Esophagus squamous epithelium (tissue), 4 donors: ENCODE measurements around the gene CHRNB2.

Experiments used
- CTCF ChIP-seq, 6 experiments: fragments of 450-650 bp in 4 of 6; fragments of 200-600 bp in 2 of 6; sonication (generic) in 2 of 6; IDR thresholded peaks; one replicate each; pipeline ENCODE4 v1.5.1; 2016 to 2019; ENCODE audit warnings: antibody characterized with exemption in 6 of 6, mild to moderate bottlenecking in 4 of 6, moderate library complexity in 4 of 6
- POLR2A ChIP-seq, 4 donors: fragments of 450-650 bp; IDR thresholded peaks; one replicate each; pipeline ENCODE4 v1.6.1; 2017; ENCODE audit warnings: antibody characterized with exemption in 4 of 4, mild to moderate bottlenecking in 4 of 4, moderate library complexity in 3 of 4

- TF ChIP-seq CTCF (IDR thresholded peaks at IDR 0.05) (no peak), POLR2A (IDR thresholded peaks at IDR 0.05) (no peak)
Measured at GRCh38 chr1:154575147-154575927, 7.8 kb downstream of the CHRNB2 start.
